OCI-LY1 (cell line): ENCODE measurements around the gene VPS35L.

ENCODE experiments used
- H2AFZ ChIP-seq: fragments of 200-600 bp; sonication (generic), shearing (Covaris generic); 2 replicates; pipeline ENCODE4 v1.6.0; 2014; ENCODE audit warnings: antibody characterized with exemption, mild to moderate bottlenecking, low read length
- H3F3A ChIP-seq: fragments of 200-600 bp; sonication (generic), shearing (Covaris generic); 2 replicates; pipeline ENCODE4 v1.6.0; 2014; ENCODE audit warnings: mild to moderate bottlenecking, antibody characterized with exemption, low read length, moderate library complexity; ENCODE audit not compliant: insufficient read depth
- H3K27ac ChIP-seq: fragments of 200-600 bp; sonication (generic); 2 replicates; pipeline ENCODE4 v1.5.1; 2014; ENCODE audit warnings: low read length, mixed run types, mild to moderate bottlenecking, low read depth; ENCODE audit not compliant: poor library complexity, severe bottlenecking
- H3K27me3 ChIP-seq: fragments of 200-600 bp; sonication (generic); 2 replicates; pipeline ENCODE4 v1.6.0; 2014; ENCODE audit warnings: antibody characterized with exemption, mild to moderate bottlenecking, low read length, moderate library complexity; ENCODE audit not compliant: insufficient read depth
- H3K36me3 ChIP-seq: fragments of 200-600 bp; sonication (generic); 2 replicates; pipeline ENCODE4 v1.6.1; 2014; ENCODE audit warnings: mild to moderate bottlenecking, antibody characterized with exemption, low read length, moderate library complexity, mixed read lengths; ENCODE audit not compliant: insufficient read depth
- H3K4me1 ChIP-seq: fragments of 200-600 bp; sonication (generic); 2 replicates; pipeline ENCODE4 v1.5.1; 2014; ENCODE audit warnings: mild to moderate bottlenecking, low read length, moderate library complexity; ENCODE audit not compliant: insufficient read depth, severe bottlenecking
- H3K4me2 ChIP-seq: fragments of 200-600 bp; sonication (generic), shearing (Covaris generic); 2 replicates; pipeline ENCODE4 v1.6.1; 2014; ENCODE audit warnings: low read length
- H3K4me3 ChIP-seq: fragments of 200-600 bp; sonication (generic); 2 replicates; pipeline ENCODE4 v1.5.1; 2014; ENCODE audit warnings: low read length, low read depth, mild to moderate bottlenecking, mixed read lengths; ENCODE audit not compliant: poor library complexity, severe bottlenecking
- H3K79me2 ChIP-seq: fragments of 200-600 bp; shearing (Covaris generic); 2 replicates; pipeline ENCODE4 v1.6.1; 2016; ENCODE audit warnings: mixed run types, low read length, mixed read lengths; ENCODE audit not compliant: insufficient read depth
- H3K9ac ChIP-seq: fragments of 200-600 bp; sonication (generic), shearing (Covaris generic); 2 replicates; pipeline ENCODE4 v1.6.1; 2014; ENCODE audit warnings: mild to moderate bottlenecking, low read length, mixed read lengths
- H3K9me2 ChIP-seq: fragments of 200-600 bp; sonication (generic), shearing (Covaris generic); 2 replicates; pipeline ENCODE4 v1.6.1; 2014; ENCODE audit warnings: low read depth, mild to moderate bottlenecking, low read length, mixed read lengths
- H3K9me3 ChIP-seq: fragments of 200-600 bp; shearing (Covaris generic); 2 replicates; pipeline ENCODE4 v1.6.1; 2014; ENCODE audit warnings: low read length, mixed read lengths
- H4K20me1 ChIP-seq: fragments of 200-600 bp; sonication (generic), shearing (Covaris generic); 2 replicates; pipeline ENCODE4 v1.6.0; 2016; ENCODE audit warnings: mild to moderate bottlenecking, low read length; ENCODE audit not compliant: insufficient read depth
- EZH2 ChIP-seq: fragments of 200-600 bp; sonication (generic), shearing (Covaris generic); IDR thresholded peaks from 2 replicates; pipeline ENCODE4 v1.8.0; 2017; ENCODE audit warnings: borderline replicate concordance, mixed run types, mild to moderate bottlenecking, antibody characterized with exemption, low read length, moderate library complexity, mixed read lengths
- TF ChIP-seq, protein P1 (sequence below): fragments of 200-600 bp; sonication (generic), shearing (Covaris generic); IDR thresholded peaks from 2 replicates; pipeline ENCODE4 v1.5.1; 2017; ENCODE audit warnings: mild to moderate bottlenecking, antibody characterized with exemption, low read length, moderate library complexity, mixed read lengths

The VPS35L gene

DNA sequence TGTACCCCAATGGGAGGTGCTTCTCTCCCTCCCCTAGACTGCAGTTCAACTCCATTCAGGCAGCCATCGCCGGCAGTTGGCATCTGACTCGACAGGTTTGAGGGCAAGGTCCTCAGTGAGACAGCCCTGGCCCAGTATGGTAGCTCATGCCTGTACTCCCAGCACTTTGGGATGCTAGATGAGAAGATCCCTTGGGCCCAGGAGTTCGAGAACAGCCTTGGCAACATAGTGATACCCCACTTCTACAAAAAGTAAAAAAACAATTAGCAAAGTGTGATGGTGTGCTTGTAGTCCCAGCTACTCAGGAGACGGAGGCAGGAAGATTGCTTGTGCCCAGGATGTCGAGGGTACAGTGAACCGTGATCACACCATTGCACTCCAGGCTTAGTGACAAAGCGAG is 12.1 kb downstream of the VPS35L start:
- Histone ChIP-seq H3K9me2 (no peaks in the 10 kb centered on the region), H4K20me1 (no peaks in the 10 kb centered on the region), H3K36me3 (peaks cover 25% of the 10 kb centered on the region)

DNA sequence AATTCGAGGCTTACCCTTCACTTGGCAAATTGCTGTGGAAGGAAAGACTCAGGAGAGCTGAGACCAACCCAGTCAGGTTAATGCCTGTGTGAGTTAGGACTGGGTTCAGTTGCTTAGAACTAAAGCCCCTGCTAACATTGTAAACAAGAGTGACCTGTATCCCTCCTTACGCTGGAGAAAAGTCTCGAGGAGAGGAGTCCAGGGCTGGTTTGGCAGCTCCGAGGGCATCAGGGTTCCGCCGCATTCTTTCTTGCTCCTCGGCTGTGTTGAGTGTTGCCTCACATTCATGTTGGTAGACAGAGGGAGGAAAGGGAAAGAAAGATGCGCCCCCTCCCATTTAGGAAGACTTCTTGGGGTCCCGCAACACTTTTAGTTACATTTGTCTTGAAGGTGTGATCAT is 18.5 kb downstream of the VPS35L start:
- Histone ChIP-seq H3K4me2 (no peak overlapping the region), H3K27me3 (no peaks in the 10 kb centered on the region), H3F3A (no peaks in the 10 kb centered on the region), H2AFZ (no peak overlapping the region), H3K9me2 (no peaks in the 10 kb centered on the region), H4K20me1 (no peaks in the 10 kb centered on the region), H3K79me2 (no peaks in the 10 kb centered on the region), H3K9ac (no peak overlapping the region), H3K9me3 (no peaks in the 10 kb centered on the region), H3K4me3 (no peak overlapping the region), H3K4me1 (no peaks in the 10 kb centered on the region), H3K36me3 (peaks cover 45% of the 10 kb centered on the region), H3K27ac (no peak overlapping the region)
- TF ChIP-seq, protein P1, sequence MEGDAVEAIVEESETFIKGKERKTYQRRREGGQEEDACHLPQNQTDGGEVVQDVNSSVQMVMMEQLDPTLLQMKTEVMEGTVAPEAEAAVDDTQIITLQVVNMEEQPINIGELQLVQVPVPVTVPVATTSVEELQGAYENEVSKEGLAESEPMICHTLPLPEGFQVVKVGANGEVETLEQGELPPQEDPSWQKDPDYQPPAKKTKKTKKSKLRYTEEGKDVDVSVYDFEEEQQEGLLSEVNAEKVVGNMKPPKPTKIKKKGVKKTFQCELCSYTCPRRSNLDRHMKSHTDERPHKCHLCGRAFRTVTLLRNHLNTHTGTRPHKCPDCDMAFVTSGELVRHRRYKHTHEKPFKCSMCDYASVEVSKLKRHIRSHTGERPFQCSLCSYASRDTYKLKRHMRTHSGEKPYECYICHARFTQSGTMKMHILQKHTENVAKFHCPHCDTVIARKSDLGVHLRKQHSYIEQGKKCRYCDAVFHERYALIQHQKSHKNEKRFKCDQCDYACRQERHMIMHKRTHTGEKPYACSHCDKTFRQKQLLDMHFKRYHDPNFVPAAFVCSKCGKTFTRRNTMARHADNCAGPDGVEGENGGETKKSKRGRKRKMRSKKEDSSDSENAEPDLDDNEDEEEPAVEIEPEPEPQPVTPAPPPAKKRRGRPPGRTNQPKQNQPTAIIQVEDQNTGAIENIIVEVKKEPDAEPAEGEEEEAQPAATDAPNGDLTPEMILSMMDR: no peak
- TF ChIP-seq EZH2: no peak

More for the DNA sequence above, 12.1 kb downstream of the VPS35L start:
- no peak overlapping the region for H3K9ac ChIP-seq
- H3K79me2 ChIP-seq: no peaks in the 10 kb centered on the region
- TF ChIP-seq, protein P1: no peak
- H3K27ac ChIP-seq: no peak overlapping the region
- no peaks in the 10 kb centered on the region for H3K9me3 ChIP-seq
- H3K27me3 ChIP-seq: no peaks in the 10 kb centered on the region
- no peaks in the 10 kb centered on the region for H3F3A ChIP-seq
- H3K4me1 ChIP-seq: no peaks in the 10 kb centered on the region
- no peak overlapping the region for H3K4me3 ChIP-seq
- H2AFZ ChIP-seq: no peak overlapping the region
- no peak overlapping the region for H3K4me2 ChIP-seq

DNA sequence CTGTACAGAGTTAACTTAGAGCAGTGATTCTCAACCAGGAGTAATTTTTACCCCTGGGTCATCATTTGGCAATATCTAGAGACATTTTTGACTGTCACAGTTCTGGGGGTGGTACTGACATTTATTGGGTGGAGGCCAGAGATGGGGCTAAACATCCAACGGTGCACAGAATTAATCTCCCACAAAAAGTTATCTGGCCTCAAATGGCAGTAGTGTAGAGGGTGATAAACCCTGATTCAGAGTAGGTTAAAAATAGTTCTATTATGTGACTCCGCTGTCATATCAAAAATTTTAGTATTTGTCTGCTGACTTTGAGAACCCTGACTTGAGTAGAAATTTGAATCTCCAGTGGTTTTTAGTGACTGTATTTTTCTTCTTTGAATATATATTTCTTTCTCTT is 19.1 kb downstream of the VPS35L start:
- H3K9me3 ChIP-seq: no peaks in the 10 kb centered on the region
- H3K9ac ChIP-seq: no peak overlapping the region
- no peak overlapping the region for H3K4me2 ChIP-seq
- H3K27ac ChIP-seq: no peak overlapping the region
- TF ChIP-seq, protein P1: no peak
- TF ChIP-seq EZH2: no peak
- H3K9me2 ChIP-seq: no peaks in the 10 kb centered on the region
- no peaks in the 10 kb centered on the region for H3K79me2 ChIP-seq
- no peak overlapping the region for H3K4me3 ChIP-seq
- H3K27me3 ChIP-seq: no peaks in the 10 kb centered on the region
- H3K36me3 ChIP-seq: peaks cover 46% of the 10 kb centered on the region
- H2AFZ ChIP-seq: no peak overlapping the region
- H4K20me1 ChIP-seq: no peaks in the 10 kb centered on the region
- no peaks in the 10 kb centered on the region for H3F3A ChIP-seq
- no peaks in the 10 kb centered on the region for H3K4me1 ChIP-seq
